ENCODE data around the gene HK1. TPM values are rescaled to one million over a fixed set of nuclear protein-coding genes. Genes with fewer than 3 reads are reported as not detected.

The HK1 gene
- total RNA-seq, 2 donors from 2014 or later = 73.3 to 83.3 TPM

GRCh38 chr10:69439813-69440506 is 161.7 kb downstream of the HK1 start:
- Histone ChIP-seq H3K4me1 (peaks cover 7% of the 10 kb centered on the region), H3K9me3 (no peaks in the 10 kb centered on the region), H3K4me3 (no peak overlapping the region), H3K36me3 (no peaks in the 10 kb centered on the region), H3K9ac (ENCODE audit: low read depth in 2 of 2, low read length in 2 of 2) (no peak overlapping the region), H3K27me3 (no peaks in the 10 kb centered on the region), H3K27ac (peak overlapping the region; percentile 89)
- TF ChIP-seq CTCF (IDR thresholded peaks at IDR 0.05) = no peak
- DNase-seq = no peak
- intact Hi-C loops (cut with DNase I) = no loop called here

GRCh38 chr10:69443354-69443753 is 165.1 kb downstream of the HK1 start:
- Histone ChIP-seq H3K4me1 (peaks cover 10% of the 10 kb centered on the region), H3K9ac (ENCODE audit: low read depth in 2 of 2, low read length in 2 of 2) (no peak overlapping the region), H3K4me3 (no peak overlapping the region), H3K27ac (no peak overlapping the region), H3K27me3 (no peaks in the 10 kb centered on the region), H3K36me3 (no peaks in the 10 kb centered on the region), H3K9me3 (no peaks in the 10 kb centered on the region)
- no peak for DNase-seq
- intact Hi-C loops (cut with DNase I) = no loop called here
- TF ChIP-seq CTCF (IDR thresholded peaks at IDR 0.05) = no peak

GRCh38 chr10:69445041-69445440 is 166.7 kb downstream of the HK1 start:
- Histone ChIP-seq H3K4me1 (peaks cover 3% of the 10 kb centered on the region), H3K9me3 (no peaks in the 10 kb centered on the region), H3K36me3 (no peaks in the 10 kb centered on the region), H3K9ac (ENCODE audit: low read depth in 2 of 2, low read length in 2 of 2) (no peak overlapping the region), H3K27me3 (no peaks in the 10 kb centered on the region), H3K4me3 (no peak overlapping the region), H3K27ac (no peak overlapping the region)
- DNase-seq = no peak
- intact Hi-C loops (cut with DNase I) = no loop called here
- no peak for TF ChIP-seq CTCF (IDR thresholded peaks at IDR 0.05)

- intact Hi-C loops (cut with DNase I) = no loop called here
- no peaks in the 10 kb centered on the region for H3K9me3 ChIP-seq
- H3K4me3 ChIP-seq = no peak overlapping the region
- H3K36me3 ChIP-seq = no peaks in the 10 kb centered on the region
- peaks cover 8% of the 10 kb centered on the region for H3K4me1 ChIP-seq
- no peak overlapping the region for H3K9ac ChIP-seq (ENCODE audit: low read depth in 2 of 2, low read length in 2 of 2)
- TF ChIP-seq CTCF (IDR thresholded peaks at IDR 0.05) = no peak
- no peaks in the 10 kb centered on the region for H3K27me3 ChIP-seq
- H3K27ac ChIP-seq = peak overlapping the region; percentile 38
- no peak for DNase-seq
These were observed 167.9 kb downstream of the HK1 start for GRCh38 chr10:69446229-69446628.

- H3K4me3 ChIP-seq = no peak overlapping the region
- no peak overlapping the region for H3K9ac ChIP-seq (ENCODE audit: low read depth in 2 of 2, low read length in 2 of 2)
- peak; percentile 56 for DNase-seq
- no peaks in the 10 kb centered on the region for H3K9me3 ChIP-seq
- H3K27ac ChIP-seq = peak overlapping the region; percentile 38
- no peaks in the 10 kb centered on the region for H3K36me3 ChIP-seq
- no peaks in the 10 kb centered on the region for H3K27me3 ChIP-seq
- H3K4me1 ChIP-seq = peaks cover 8% of the 10 kb centered on the region
- TF ChIP-seq CTCF (IDR thresholded peaks at IDR 0.05) = no peak
- intact Hi-C loops (cut with DNase I) = no loop called here
These were observed 168.4 kb downstream of the HK1 start for GRCh38 chr10:69446650-69447151.
